ENCODE results near the gene TNFAIP2.
"Not testable (repeated sequence)": the region's sequence is repeated elsewhere in the genome, so short reads cannot be mapped to it uniquely, and the experiment has no call there.

The TNFAIP2 gene

DNA sequence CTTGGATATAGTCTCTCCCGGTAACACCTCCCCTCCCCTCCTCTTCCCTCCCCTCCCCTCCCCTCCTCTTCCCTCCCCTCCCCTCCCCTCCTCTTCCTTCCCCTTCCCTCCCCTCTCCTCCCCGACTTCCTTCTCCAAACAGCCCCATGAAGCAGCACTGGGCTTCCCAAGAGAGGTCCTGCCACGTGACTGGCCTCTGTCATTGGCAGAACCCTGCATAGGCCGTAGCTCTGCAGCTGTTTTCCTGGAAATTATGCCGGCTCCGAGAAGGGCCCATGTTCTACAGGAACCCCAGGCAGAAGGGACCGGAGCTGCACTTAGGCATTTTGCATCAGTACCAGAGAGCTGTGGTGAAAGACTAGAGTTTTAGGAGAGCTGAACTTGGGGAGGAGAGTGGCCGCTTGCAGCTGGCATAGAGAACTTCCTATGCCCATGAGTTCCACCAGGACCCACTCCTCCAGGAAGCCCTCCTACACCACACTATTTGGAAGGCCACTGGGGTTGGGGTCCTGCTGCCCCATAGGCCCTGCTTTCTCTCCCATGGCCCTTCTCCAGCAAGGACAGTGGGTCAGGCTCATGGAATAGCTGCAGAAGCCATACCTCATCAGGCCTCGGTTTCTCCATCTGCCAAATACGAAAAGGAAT, 5.1 kb upstream of the TNFAIP2 start:
- no peak overlapping the region for H2AFZ ChIP-seq (ENCODE audit: low read depth)
- no peaks in the 10 kb centered on the region for H3K27me3 ChIP-seq (ENCODE audit: insufficient read depth, low read depth)
- H3K9ac ChIP-seq, result no peak overlapping the region
- no peaks in the 10 kb centered on the region for H4K20me1 ChIP-seq (ENCODE audit: insufficient read depth)
- H3K4me1 ChIP-seq (ENCODE audit: low read depth, poor library complexity, severe bottlenecking), result peaks cover 24% of the 10 kb centered on the region
- H3K4me3 ChIP-seq (IDR thresholded peaks at IDR 0.05; ENCODE audit: insufficient read depth, low read depth, low read length), result no peak overlapping the region
- H3K4me2 ChIP-seq, result no peak overlapping the region
- TF ChIP-seq, protein P1, sequence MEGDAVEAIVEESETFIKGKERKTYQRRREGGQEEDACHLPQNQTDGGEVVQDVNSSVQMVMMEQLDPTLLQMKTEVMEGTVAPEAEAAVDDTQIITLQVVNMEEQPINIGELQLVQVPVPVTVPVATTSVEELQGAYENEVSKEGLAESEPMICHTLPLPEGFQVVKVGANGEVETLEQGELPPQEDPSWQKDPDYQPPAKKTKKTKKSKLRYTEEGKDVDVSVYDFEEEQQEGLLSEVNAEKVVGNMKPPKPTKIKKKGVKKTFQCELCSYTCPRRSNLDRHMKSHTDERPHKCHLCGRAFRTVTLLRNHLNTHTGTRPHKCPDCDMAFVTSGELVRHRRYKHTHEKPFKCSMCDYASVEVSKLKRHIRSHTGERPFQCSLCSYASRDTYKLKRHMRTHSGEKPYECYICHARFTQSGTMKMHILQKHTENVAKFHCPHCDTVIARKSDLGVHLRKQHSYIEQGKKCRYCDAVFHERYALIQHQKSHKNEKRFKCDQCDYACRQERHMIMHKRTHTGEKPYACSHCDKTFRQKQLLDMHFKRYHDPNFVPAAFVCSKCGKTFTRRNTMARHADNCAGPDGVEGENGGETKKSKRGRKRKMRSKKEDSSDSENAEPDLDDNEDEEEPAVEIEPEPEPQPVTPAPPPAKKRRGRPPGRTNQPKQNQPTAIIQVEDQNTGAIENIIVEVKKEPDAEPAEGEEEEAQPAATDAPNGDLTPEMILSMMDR (conservative IDR thresholded peaks at IDR 0.05; ENCODE audit: low read depth, low read length), result no peak
- H3K36me3 ChIP-seq (ENCODE audit: insufficient read depth), result no peaks in the 10 kb centered on the region
- no peak overlapping the region for H3K27ac ChIP-seq
- H3K79me2 ChIP-seq (ENCODE audit: insufficient read depth, low read depth), result no peaks in the 10 kb centered on the region

DNA sequence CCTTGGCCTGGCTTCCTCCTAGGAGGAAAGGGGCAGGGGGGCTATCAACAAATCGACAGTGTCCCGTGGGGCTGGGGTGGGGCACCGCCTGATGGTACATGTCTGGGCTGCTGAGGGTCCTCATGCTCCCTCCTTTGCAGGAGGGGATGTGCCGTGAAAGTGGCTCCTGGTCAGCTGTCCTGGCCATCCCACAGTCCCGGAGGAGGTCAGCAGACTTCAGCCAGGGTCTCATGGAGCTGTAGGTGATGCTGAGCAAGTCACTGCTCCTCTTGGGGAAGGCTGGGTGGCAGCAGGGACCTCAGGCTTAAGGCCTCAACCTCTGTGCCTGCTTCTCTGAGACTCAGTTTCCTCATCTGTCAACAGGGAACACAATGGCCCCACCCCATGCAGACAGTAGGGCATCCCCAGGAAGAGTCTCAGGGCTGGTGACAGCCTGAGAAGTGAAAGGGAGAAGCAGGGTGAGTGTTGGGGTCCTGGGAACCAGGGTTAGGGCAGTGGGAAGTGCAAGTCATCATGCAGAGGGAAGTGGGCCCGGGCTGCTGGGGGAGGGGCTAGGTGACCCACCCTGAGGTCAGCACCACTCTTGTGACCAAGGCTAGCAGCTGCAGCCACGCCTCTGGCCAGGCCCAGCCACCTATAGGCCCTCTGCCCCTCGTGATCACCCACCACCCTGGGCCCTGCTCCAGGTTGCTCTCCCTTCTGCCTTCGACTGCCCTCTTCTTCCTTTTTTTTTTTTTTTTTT, 4.4 kb upstream of the TNFAIP2 start:
- peaks cover 17% of the 10 kb centered on the region for H3K4me1 ChIP-seq (ENCODE audit: low read depth, poor library complexity, severe bottlenecking)
- no peaks in the 10 kb centered on the region for H3K27me3 ChIP-seq (ENCODE audit: insufficient read depth, low read depth)
- H3K36me3 ChIP-seq (ENCODE audit: insufficient read depth), result no peaks in the 10 kb centered on the region
- no peak overlapping the region for H3K9ac ChIP-seq
- no peak overlapping the region for H2AFZ ChIP-seq (ENCODE audit: low read depth)
- H3K79me2 ChIP-seq (ENCODE audit: insufficient read depth, low read depth), result no peaks in the 10 kb centered on the region
- TF ChIP-seq, protein P1 (conservative IDR thresholded peaks at IDR 0.05; ENCODE audit: low read depth, low read length), result no peak
- H3K4me3 ChIP-seq (IDR thresholded peaks at IDR 0.05; ENCODE audit: insufficient read depth, low read depth, low read length), result no peak overlapping the region
- no peak overlapping the region for H3K4me2 ChIP-seq
- H4K20me1 ChIP-seq (ENCODE audit: insufficient read depth), result no peaks in the 10 kb centered on the region
- H3K27ac ChIP-seq, result no peak overlapping the region

DNA sequence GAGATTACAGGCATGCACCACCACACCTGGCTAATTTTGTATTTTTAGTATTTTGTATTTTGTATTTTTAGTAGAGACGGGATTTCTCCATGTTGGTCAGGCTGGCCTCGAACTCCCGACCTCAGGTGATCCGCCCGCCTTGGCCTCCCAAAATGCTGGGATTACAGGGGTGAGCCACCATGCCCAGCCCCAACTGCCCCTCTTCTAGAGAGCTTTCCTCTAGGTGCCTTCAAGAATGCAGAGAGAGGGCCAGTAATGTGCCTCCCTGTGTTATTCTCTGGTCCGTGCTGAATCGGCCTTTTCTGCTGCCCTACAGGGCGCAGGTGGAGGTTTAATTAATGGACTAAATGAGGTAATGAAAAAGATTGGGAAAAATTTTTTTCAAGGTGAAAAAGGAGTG, 3.7 kb upstream of the TNFAIP2 start:
- not testable (repeated sequence) for H3K4me2 ChIP-seq; H3K4me3 ChIP-seq (IDR thresholded peaks at IDR 0.05; ENCODE audit: insufficient read depth, low read depth, low read length); H3K36me3 ChIP-seq (ENCODE audit: insufficient read depth); H4K20me1 ChIP-seq (ENCODE audit: insufficient read depth); H3K79me2 ChIP-seq (ENCODE audit: insufficient read depth, low read depth); H3K9ac ChIP-seq; H3K27me3 ChIP-seq (ENCODE audit: insufficient read depth, low read depth); H3K27ac ChIP-seq; H2AFZ ChIP-seq (ENCODE audit: low read depth)
- peaks cover 10% of the 10 kb centered on the region for H3K4me1 ChIP-seq (ENCODE audit: low read depth, poor library complexity, severe bottlenecking)

DNA sequence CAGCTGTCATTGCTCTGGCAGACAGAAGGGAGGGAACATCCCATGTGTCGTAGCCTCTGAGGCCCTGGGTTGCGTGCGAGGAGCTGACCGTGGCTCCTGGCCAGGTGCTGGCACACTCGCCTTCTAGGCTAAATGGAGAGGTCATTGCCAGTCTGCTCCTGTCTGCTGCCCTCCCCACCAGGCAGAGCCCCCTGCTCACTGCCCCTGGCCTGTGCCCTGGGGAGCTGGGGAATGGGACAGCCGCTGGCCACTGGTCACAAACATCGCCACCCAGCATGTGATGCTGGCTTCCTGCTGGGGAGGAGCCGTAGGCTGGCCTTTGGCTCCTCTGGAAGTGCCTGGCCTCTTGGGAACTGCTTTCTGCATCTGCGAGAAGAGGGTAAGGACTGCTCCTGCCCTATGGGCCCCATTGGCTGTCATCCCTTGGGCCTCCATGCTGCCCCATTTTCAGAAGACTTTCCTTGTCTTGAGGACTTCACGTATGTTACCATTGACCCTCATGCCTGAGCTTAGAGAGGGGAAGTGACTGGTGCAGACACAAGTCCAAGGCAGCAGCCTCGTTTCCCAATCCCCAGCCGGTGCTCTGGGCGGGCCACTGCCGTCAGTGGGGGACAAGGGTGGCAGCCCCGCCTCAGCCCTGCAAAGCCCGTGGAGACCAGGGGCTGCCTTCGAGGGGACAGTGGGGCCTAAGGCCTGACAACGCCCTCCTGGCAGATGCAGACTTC, 2.0 kb upstream of the TNFAIP2 start:
- H3K79me2 ChIP-seq (ENCODE audit: insufficient read depth, low read depth), result no peaks in the 10 kb centered on the region
- no peak overlapping the region for H2AFZ ChIP-seq (ENCODE audit: low read depth)
- H3K27me3 ChIP-seq (ENCODE audit: insufficient read depth, low read depth), result no peaks in the 10 kb centered on the region
- no peaks in the 10 kb centered on the region for H3K4me1 ChIP-seq (ENCODE audit: low read depth, poor library complexity, severe bottlenecking)
- TF ChIP-seq, protein P1 (conservative IDR thresholded peaks at IDR 0.05; ENCODE audit: low read depth, low read length), result no peak
- H3K4me2 ChIP-seq, result no peak overlapping the region
- H3K4me3 ChIP-seq (IDR thresholded peaks at IDR 0.05; ENCODE audit: insufficient read depth, low read depth, low read length), result no peak overlapping the region
- no peaks in the 10 kb centered on the region for H3K36me3 ChIP-seq (ENCODE audit: insufficient read depth)
- no peaks in the 10 kb centered on the region for H4K20me1 ChIP-seq (ENCODE audit: insufficient read depth)
- no peak overlapping the region for H3K9ac ChIP-seq
- H3K27ac ChIP-seq, result no peak overlapping the region

Measured in KMS-11 (cell line).